Natural killer cell (primary cell): Measurements from ENCODE around the gene ACTN4. TPM values are rescaled to one million over a fixed set of nuclear protein-coding genes. Genes with fewer than 3 reads are reported as not detected.
A peak's percentile ranks its signal among the peaks of the same experiment; 100 is the strongest.

Experiments used
- ATAC-seq, 3 donors: fragments of 150-1000 bp in 2 of 3; fragments of 200-7000 bp in 1 of 3; cut with Tn5 transposase; 1 replicate in 1 of 3; 2 replicates in 2 of 3; pipeline ENCODE4 v1.10.0; 2021; ENCODE audit warnings: mild to moderate bottlenecking in 2 of 3, moderate library complexity in 2 of 3
- DNase-seq, 2 donors: peaks; one replicate each; pipeline versions ENCODE4 v3.0.0 to v3.0.0-alpha.2; 2013 to 2021; ENCODE audit warnings: mixed read lengths in 1 of 2
- H3K27ac ChIP-seq: one replicate; pipeline ENCODE4 v1.5.1; 2013; ENCODE audit warnings: mild to moderate bottlenecking, low read length
- H3K27me3 ChIP-seq: one replicate; pipeline ENCODE4 v1.6.1; 2013; ENCODE audit warnings: low read length; ENCODE audit not compliant: control insufficient read depth, insufficient read depth
- H3K36me3 ChIP-seq: one replicate; pipeline ENCODE4 v1.6.1; 2013; ENCODE audit warnings: low read length; ENCODE audit not compliant: control insufficient read depth, insufficient read depth
- H3K4me1 ChIP-seq: one replicate; pipeline ENCODE4 v1.6.1; 2013; ENCODE audit warnings: low read length; ENCODE audit not compliant: control insufficient read depth, insufficient read depth
- H3K4me3 ChIP-seq: one replicate; pipeline ENCODE4 v1.5.1; 2013; ENCODE audit warnings: low read length
- H3K9me3 ChIP-seq: one replicate; pipeline ENCODE4 v1.6.1; 2013; ENCODE audit warnings: low read length; ENCODE audit not compliant: control insufficient read depth, insufficient read depth
- H3K27ac Mint-ChIP-seq, 2 donors: one replicate each; pipeline ENCODE4 v1.8.0; 2022; ENCODE audit warnings: mild to moderate bottlenecking in 2 of 2, mixed read lengths in 2 of 2, moderate library complexity in 1 of 2
- H3K27me3 Mint-ChIP-seq, 2 donors: one replicate each; pipeline ENCODE4 v1.8.0; 2022; ENCODE audit warnings: low read depth in 2 of 2, mixed read lengths in 2 of 2
- H3K36me3 Mint-ChIP-seq: one replicate; pipeline ENCODE4 v1.8.0; 2022; ENCODE audit warnings: mixed read lengths
- H3K4me1 Mint-ChIP-seq, 2 donors: one replicate each; pipeline ENCODE4 v1.8.0; 2022; ENCODE audit warnings: mixed read lengths in 2 of 2
- H3K4me3 Mint-ChIP-seq: one replicate; pipeline ENCODE4 v1.8.0; 2022; ENCODE audit warnings: mild to moderate bottlenecking, moderate library complexity, mixed read lengths
- H3K9me3 Mint-ChIP-seq, 2 donors: one replicate each; pipeline ENCODE4 v1.8.0; 2022; ENCODE audit warnings: mixed read lengths in 2 of 2
- WGBS: methylation state at CpG from one replicate; pipeline ENCODE4 v1.1.7; 2013; ENCODE audit warnings: missing lambda C conversion rate; ENCODE audit not compliant: insufficient coverage; 5-methylcytosine and 5-hydroxymethylcytosine counted together
- intact Hi-C: fragments of 100-400 bp; cut with micrococcal nuclease; formaldehyde crosslinking; loops from one replicate; pipeline ENCODE4 v1.14.2; 2022
- total RNA-seq, 4 donors: library from RNA; stranded (reverse); fragments of 120-200 nt in 1 of 4; gene quantifications; one replicate each; pipeline versions ENCODE4 v1.2.3 to v1.2.4, GENCODE V29; 2013 to 2022
- TF ChIP-seq, protein P1 (sequence below): fragments of 200-600 bp; IDR thresholded peaks from one replicate; pipeline ENCODE4 v1.8.0; 2022; ENCODE audit warnings: antibody characterized with exemption

Gene ACTN4
- total RNA-seq, 3 donors from 2014 or later (not counting 1 experiment from before 2014, with no cell fraction given), result 443 to 595 (median 541) TPM

GRCh38 chr19:38711726-38712153 is 64.3 kb downstream of the ACTN4 start:
- ATAC-seq, result no peak
- H3K27ac Mint-ChIP-seq, result no peak overlapping the region

DNA sequence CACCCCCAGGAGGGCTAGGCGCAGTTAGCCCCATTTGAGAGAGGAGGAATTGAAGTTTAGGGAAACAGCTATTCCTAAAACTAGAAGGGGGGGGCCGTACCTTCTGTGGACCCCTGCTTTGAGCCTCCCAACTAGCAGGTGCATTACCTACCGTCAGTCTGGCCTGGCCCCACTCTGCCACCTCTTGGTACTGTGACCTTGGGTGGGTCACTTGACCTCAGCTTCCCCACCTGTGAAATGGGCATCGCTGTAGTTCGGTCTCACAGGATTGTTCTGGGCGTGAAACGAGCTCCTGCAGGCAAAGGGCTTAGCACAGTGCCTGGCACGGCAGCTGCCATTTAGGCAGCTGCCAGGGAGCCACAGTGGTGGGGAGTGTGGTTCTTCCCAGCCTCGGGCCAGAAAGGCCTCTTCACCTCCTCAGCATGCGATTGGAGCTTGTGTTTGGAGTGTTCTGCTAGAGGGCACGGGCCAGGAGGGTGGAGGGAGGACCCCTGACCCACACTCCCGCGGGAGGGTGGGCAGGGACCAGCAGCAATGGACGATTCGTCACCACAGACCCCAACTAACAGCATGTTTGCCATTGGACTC is 64.8 kb downstream of the ACTN4 start:
- intact Hi-C loops, result no loop called here

More at GRCh38 chr19:38711726-38712153, 64.3 kb downstream of the ACTN4 start:
- Mint-ChIP-seq H3K36me3 (no peaks in the 10 kb centered on the region), H3K4me1 (peaks cover 10 to 22% of the 10 kb centered on the region in 2 donors), H3K27me3 (no peaks in the 10 kb centered on the region), H3K9me3 (no peaks in the 10 kb centered on the region), H3K4me3 (no peak overlapping the region)
- 87% methylated on average over 12 of the region's 12 CpGs for WGBS
- H3K27ac ChIP-seq, result no peak overlapping the region
- no peaks in the 10 kb centered on the region for H3K9me3 ChIP-seq
- DNase-seq, result no peak
- H3K4me1 ChIP-seq, result peaks cover 8% of the 10 kb centered on the region
- peaks cover 93% of the 10 kb centered on the region for H3K36me3 ChIP-seq
- intact Hi-C loops, result no loop called here
- TF ChIP-seq, protein P1, sequence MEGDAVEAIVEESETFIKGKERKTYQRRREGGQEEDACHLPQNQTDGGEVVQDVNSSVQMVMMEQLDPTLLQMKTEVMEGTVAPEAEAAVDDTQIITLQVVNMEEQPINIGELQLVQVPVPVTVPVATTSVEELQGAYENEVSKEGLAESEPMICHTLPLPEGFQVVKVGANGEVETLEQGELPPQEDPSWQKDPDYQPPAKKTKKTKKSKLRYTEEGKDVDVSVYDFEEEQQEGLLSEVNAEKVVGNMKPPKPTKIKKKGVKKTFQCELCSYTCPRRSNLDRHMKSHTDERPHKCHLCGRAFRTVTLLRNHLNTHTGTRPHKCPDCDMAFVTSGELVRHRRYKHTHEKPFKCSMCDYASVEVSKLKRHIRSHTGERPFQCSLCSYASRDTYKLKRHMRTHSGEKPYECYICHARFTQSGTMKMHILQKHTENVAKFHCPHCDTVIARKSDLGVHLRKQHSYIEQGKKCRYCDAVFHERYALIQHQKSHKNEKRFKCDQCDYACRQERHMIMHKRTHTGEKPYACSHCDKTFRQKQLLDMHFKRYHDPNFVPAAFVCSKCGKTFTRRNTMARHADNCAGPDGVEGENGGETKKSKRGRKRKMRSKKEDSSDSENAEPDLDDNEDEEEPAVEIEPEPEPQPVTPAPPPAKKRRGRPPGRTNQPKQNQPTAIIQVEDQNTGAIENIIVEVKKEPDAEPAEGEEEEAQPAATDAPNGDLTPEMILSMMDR, result no peak
- H3K27me3 ChIP-seq, result no peaks in the 10 kb centered on the region
- no peak overlapping the region for H3K4me3 ChIP-seq

DNA sequence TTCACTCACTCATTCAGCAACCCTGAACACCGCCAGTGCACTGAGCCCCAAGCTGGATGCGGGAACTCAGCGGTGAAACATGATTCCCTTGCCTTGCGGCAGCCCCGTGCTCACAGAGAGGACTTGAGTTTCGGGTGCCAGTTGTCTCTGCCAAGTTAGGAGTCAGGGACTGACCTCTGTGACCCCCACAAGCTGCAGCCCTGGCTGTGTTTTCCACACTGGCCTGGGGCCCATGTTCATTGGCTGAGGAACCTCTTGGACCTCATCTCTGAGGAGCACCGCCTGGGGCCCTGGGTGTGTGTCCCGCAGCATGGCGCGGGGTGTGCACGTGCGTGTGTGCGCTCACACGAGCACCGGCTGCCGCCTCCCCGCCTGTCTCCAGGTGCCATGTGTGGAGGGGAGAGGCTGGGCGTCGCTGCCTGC is 65.8 kb downstream of the ACTN4 start:
- H3K27me3 ChIP-seq, result no peaks in the 10 kb centered on the region
- no peak overlapping the region for H3K4me3 Mint-ChIP-seq
- peaks cover 10 to 20% of the 10 kb centered on the region in 2 donors for H3K4me1 Mint-ChIP-seq
- no peak overlapping the region for H3K4me3 ChIP-seq
- H3K9me3 ChIP-seq, result no peaks in the 10 kb centered on the region
- H3K36me3 ChIP-seq, result peaks cover 92% of the 10 kb centered on the region
- H3K9me3 Mint-ChIP-seq, result no peaks in the 10 kb centered on the region
- no peak for DNase-seq
- TF ChIP-seq, protein P1, result no peak
- H3K27ac Mint-ChIP-seq, result peak overlapping the region; percentile 47 to 67
- ATAC-seq, result no peak
- H3K4me1 ChIP-seq, result no peaks in the 10 kb centered on the region
- 98% methylated on average over 19 of the region's 19 CpGs for WGBS
- no peaks in the 10 kb centered on the region for H3K36me3 Mint-ChIP-seq
- no peaks in the 10 kb centered on the region for H3K27me3 Mint-ChIP-seq
- intact Hi-C loops, result no loop called here
- no peak overlapping the region for H3K27ac ChIP-seq

More for the DNA sequence above, 64.8 kb downstream of the ACTN4 start:
- H3K4me1 Mint-ChIP-seq, result peaks cover 10 to 22% of the 10 kb centered on the region in 2 donors
- Histone ChIP-seq H3K4me3 (no peak overlapping the region), H3K4me1 (peaks cover 7% of the 10 kb centered on the region), H3K36me3 (peaks cover 93% of the 10 kb centered on the region), H3K9me3 (no peaks in the 10 kb centered on the region), H3K27ac (no peak overlapping the region), H3K27me3 (no peaks in the 10 kb centered on the region)
- H3K27me3 Mint-ChIP-seq, result no peaks in the 10 kb centered on the region
- H3K36me3 Mint-ChIP-seq, result no peaks in the 10 kb centered on the region
- no peak overlapping the region for H3K4me3 Mint-ChIP-seq
- DNase-seq (no peak), ATAC-seq (no peak)
- TF ChIP-seq, protein P1, result no peak
- H3K9me3 Mint-ChIP-seq, result no peaks in the 10 kb centered on the region
- 94% methylated on average over 15 of the region's 15 CpGs for WGBS
- no peak overlapping the region for H3K27ac Mint-ChIP-seq

- WGBS, result 97% methylated on average over 14 of the region's 14 CpGs
- ATAC-seq, result no peak
- Histone ChIP-seq H3K27ac (no peak overlapping the region), H3K36me3 (peaks cover 91% of the 10 kb centered on the region), H3K4me3 (no peak overlapping the region), H3K9me3 (no peaks in the 10 kb centered on the region), H3K27me3 (no peaks in the 10 kb centered on the region), H3K4me1 (no peaks in the 10 kb centered on the region)
- Mint-ChIP-seq H3K4me1 (peaks cover 10 to 16% of the 10 kb centered on the region in 2 donors), H3K36me3 (no peaks in the 10 kb centered on the region), H3K9me3 (no peaks in the 10 kb centered on the region), H3K27me3 (no peaks in the 10 kb centered on the region), H3K4me3 (no peak overlapping the region), H3K27ac (peak overlapping the region; percentile 47 to 67)
- DNase-seq, result no peak
- TF ChIP-seq, protein P1, result no peak
- intact Hi-C loops, result no loop called here
These were observed 66.4 kb downstream of the ACTN4 start for GRCh38 chr19:38713865-38714264.
